Measurements from ENCODE around the gene CLASP2. TPM values are rescaled to one million over a fixed set of nuclear protein-coding genes. Genes with fewer than 3 reads are reported as not detected.

Gene CLASP2
- total RNA-seq, 1 donor from 2014 or later = 65.8 TPM

DNA sequence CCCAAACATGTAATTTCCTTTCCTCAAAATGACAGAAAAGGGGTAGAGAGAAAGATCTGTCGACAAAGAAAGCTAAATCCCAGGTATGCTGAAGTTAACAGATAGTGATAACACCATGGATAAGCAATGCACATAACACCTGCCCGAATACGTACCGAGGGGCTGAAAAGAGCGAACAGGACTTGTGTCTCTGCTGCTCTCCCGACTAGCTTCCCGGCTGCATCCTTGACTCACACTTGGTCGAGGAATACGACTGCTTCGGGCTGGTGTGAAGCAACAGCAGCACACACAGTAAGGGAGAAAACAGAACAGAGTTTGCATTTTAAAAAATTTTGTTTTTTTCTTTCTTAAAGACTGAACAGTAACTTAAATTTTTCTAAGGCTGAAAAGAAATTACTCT lies 136.4 kb downstream of the CLASP2 start:
- H3K4me1 Mint-ChIP-seq = no peaks in the 10 kb centered on the region
- no peak for DNase-seq
- no peak overlapping the region for H3K4me3 Mint-ChIP-seq
- intact Hi-C loops (cut with micrococcal nuclease) = no loop called here
- H3K27ac Mint-ChIP-seq = no peak overlapping the region
- peaks cover 3% of the 10 kb centered on the region for H3K36me3 Mint-ChIP-seq (ENCODE audit: low read depth)
- H3K9me3 Mint-ChIP-seq = no peaks in the 10 kb centered on the region
- no peaks in the 10 kb centered on the region for H3K27me3 Mint-ChIP-seq

DNA sequence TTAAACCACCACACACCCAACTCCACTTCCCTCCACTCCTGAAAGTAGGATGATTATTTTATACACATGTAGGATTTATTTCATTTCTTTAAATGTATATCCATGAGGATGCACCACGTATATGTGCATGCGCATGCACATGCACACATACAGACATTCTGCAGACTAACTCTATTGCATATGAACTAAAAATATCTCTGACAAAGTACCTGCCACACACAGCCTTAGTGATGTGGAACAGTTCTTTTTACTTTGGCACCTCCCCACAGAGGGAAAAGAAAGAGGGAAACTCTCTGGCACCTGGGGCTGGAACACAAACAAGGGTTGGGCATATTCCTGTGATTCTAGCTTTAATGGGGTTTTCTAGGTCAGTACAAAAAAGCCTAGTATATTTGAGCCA lies 138.2 kb downstream of the CLASP2 start:
- Mint-ChIP-seq H3K27me3 (no peaks in the 10 kb centered on the region), H3K27ac (no peak overlapping the region), H3K4me3 (no peak overlapping the region), H3K36me3 (ENCODE audit: low read depth) (peaks cover 2% of the 10 kb centered on the region), H3K9me3 (no peaks in the 10 kb centered on the region), H3K4me1 (no peaks in the 10 kb centered on the region)
- DNase-seq = no peak
- intact Hi-C loops (cut with micrococcal nuclease) = no loop called here

DNA sequence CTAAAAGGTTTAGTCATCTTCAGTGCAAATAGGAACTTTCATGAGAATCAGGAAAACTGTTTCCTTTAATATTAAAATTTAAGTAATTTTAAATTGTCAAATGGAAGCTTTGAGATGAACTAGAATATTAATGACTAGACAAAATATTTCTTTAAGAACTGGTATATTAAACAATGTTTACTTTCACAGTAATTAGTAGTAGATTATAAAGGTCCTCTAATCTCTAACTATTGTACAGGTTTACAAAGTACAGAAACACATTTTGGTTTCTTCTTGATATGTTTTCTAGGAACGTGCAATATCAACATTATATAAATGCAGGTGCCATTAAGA lies 138.9 kb downstream of the CLASP2 start:
- H3K4me1 Mint-ChIP-seq = no peaks in the 10 kb centered on the region
- intact Hi-C loops (cut with micrococcal nuclease) = no loop called here
- no peak overlapping the region for H3K4me3 Mint-ChIP-seq
- peaks cover 2% of the 10 kb centered on the region for H3K36me3 Mint-ChIP-seq (ENCODE audit: low read depth)
- H3K27ac Mint-ChIP-seq = no peak overlapping the region
- DNase-seq = no peak
- H3K27me3 Mint-ChIP-seq = no peaks in the 10 kb centered on the region
- H3K9me3 Mint-ChIP-seq = no peaks in the 10 kb centered on the region

DNA sequence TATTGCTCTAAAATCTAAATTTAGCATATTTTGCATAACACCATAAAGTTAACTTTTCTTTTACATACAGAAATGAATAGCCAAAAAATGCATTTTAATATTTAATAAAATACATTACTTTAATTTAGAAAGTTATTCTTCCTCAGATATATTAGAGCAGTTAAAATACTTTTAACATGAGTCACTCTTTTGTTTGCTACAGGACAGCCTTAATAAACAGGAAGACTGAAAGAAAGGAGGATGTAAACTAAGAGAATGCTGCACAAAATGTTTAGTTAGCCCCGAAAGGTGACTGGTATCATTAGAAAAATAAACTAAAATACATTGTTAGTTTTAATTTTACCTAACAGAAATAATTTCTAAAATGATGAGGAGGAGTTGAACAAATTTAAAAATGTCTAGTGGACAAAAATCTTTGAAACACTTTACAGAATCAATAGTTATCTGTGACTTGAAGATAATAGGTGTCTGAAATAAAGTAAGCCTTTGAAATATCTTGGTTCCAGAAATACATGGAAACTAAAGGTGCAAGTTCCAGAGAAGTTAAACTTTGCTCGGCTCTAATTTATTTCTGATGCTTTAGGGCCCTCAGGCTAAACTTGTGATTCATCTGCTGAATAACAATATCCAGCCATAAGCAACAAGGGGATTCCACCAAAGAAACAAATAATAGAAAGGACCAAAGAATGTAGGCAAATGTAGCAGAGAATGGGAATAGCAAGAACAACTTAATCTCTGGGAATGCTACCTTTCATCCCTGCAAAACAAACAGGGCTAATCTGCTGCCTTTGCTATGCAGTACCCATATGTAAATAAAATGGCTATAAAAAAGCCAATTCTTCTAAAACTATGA lies 139.5 kb downstream of the CLASP2 start:
- no peak overlapping the region for H3K27ac Mint-ChIP-seq
- DNase-seq = no peak
- no peaks in the 10 kb centered on the region for H3K9me3 Mint-ChIP-seq
- intact Hi-C loops (cut with micrococcal nuclease) = no loop called here
- H3K4me3 Mint-ChIP-seq = no peak overlapping the region
- H3K27me3 Mint-ChIP-seq = no peaks in the 10 kb centered on the region
- H3K4me1 Mint-ChIP-seq = no peaks in the 10 kb centered on the region
- peaks cover 2% of the 10 kb centered on the region for H3K36me3 Mint-ChIP-seq (ENCODE audit: low read depth)

DNA sequence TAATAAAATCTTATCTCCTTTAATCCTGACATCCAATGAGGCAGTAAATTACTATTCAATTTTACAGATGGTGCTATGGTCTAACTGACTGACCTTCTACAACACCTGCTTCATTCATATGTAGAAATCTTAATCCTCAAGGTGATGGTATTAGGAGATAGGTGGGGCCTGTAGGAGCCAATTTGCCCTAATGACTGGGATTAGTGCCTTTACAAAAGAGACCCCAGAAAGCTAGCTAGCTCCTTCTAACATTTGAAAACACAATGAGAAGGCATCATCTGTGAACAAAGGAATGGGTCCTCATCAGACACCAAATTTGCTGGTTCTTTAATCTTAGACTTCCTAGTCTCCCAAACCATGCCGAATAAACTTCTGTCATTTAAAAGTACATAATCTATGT lies 140.5 kb downstream of the CLASP2 start:
- Mint-ChIP-seq H3K9me3 (no peaks in the 10 kb centered on the region), H3K36me3 (ENCODE audit: low read depth) (peaks cover 4% of the 10 kb centered on the region), H3K27ac (no peak overlapping the region), H3K4me3 (no peak overlapping the region), H3K4me1 (no peaks in the 10 kb centered on the region), H3K27me3 (no peaks in the 10 kb centered on the region)
- no peak for DNase-seq
- intact Hi-C loops (cut with micrococcal nuclease) = no loop called here

DNA sequence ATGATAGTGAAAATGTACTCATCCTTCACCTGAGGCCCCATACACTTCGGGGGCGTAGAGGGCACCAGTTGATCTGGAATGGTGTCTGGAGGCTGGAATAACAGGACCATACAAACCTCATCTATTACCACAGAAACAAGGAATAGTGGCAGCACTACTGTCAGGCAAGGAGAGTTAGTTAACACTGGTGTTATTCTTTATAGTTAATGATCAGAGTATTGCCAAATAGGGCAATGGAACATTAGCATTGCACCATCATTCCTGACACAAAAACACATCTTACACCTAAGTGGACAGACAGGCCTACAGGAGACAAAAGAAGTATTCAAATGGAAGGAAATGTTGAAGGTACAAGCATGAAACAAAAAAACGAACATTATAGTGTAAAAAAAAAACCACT lies 140.9 kb downstream of the CLASP2 start:
- intact Hi-C loops (cut with micrococcal nuclease) = no loop called here
- no peaks in the 10 kb centered on the region for H3K4me1 Mint-ChIP-seq
- H3K9me3 Mint-ChIP-seq = no peaks in the 10 kb centered on the region
- no peak overlapping the region for H3K4me3 Mint-ChIP-seq
- H3K36me3 Mint-ChIP-seq (ENCODE audit: low read depth) = peaks cover 4% of the 10 kb centered on the region
- DNase-seq = no peak
- no peaks in the 10 kb centered on the region for H3K27me3 Mint-ChIP-seq
- H3K27ac Mint-ChIP-seq = no peak overlapping the region

DNA sequence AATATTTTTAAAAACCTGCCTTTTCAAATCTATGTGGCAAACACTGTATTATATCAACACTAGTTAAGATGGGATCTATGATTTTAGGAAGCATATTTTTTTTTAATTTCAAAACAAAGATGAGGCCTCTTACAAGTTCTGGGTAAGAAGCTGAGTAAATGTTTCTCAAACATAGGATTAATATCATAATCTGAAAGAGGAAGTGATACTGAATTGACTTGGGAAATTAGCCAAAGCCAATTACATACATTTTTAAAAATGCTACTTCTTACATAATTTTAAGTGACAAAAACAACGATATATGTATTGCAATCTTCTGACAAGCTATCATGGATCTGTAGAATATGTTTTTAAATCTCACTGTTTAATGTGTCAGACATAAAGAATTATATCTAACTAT lies 142.7 kb downstream of the CLASP2 start:
- H3K9me3 Mint-ChIP-seq = peaks cover 4% of the 10 kb centered on the region
- no peaks in the 10 kb centered on the region for H3K27me3 Mint-ChIP-seq
- H3K4me3 Mint-ChIP-seq = no peak overlapping the region
- no peak for DNase-seq
- intact Hi-C loops (cut with micrococcal nuclease) = no loop called here
- peaks cover 10% of the 10 kb centered on the region for H3K36me3 Mint-ChIP-seq (ENCODE audit: low read depth)
- no peak overlapping the region for H3K27ac Mint-ChIP-seq
- no peaks in the 10 kb centered on the region for H3K4me1 Mint-ChIP-seq

DNA sequence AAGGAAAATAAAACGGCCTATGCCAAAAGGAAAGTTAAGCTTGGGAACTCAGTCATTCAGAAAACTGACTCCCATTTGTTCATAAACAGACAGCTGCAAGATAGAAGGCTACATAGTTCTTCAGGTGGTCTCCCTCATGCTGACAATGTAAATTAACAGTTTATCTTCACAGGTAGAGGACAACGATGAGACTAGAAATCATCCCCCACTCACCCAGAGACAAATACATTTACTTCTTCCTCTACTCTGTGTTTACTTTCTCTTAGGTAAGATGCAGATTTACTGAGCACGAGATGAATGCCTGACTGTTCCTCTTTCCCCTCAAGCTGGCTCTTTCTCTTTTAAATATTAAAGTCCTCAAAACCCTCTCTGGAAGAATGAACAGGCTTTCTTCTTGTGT lies 160.2 kb downstream of the CLASP2 start:
- Mint-ChIP-seq H3K4me3 (no peak overlapping the region), H3K4me1 (no peaks in the 10 kb centered on the region), H3K36me3 (ENCODE audit: low read depth) (peaks cover 12% of the 10 kb centered on the region), H3K9me3 (no peaks in the 10 kb centered on the region), H3K27ac (no peak overlapping the region), H3K27me3 (no peaks in the 10 kb centered on the region)
- no peak for DNase-seq
- intact Hi-C loops (cut with micrococcal nuclease) = no loop called here

DNA sequence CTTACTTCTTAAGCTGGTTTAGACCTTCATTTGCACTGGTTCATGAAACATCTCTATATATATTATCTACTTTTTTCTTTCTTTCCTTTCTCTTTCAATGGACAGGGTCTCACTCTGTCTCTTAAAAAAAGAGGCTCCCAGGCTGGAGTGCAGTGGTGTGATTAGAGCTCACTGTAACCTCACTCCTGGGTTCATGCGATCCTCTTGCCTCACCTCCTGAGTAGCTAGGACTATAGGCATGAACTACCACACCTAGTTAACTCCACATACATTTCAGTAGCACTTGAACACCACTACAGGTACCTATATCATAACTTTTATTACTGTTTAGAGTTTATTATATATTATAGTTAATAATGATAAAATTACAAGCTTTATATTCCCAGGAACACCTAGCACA lies 160.8 kb downstream of the CLASP2 start:
- Mint-ChIP-seq H3K4me3 (no peak overlapping the region), H3K36me3 (ENCODE audit: low read depth) (peaks cover 15% of the 10 kb centered on the region), H3K4me1 (no peaks in the 10 kb centered on the region), H3K9me3 (no peaks in the 10 kb centered on the region), H3K27me3 (no peaks in the 10 kb centered on the region), H3K27ac (no peak overlapping the region)
- no peak for DNase-seq
- intact Hi-C loops (cut with micrococcal nuclease) = no loop called here

DNA sequence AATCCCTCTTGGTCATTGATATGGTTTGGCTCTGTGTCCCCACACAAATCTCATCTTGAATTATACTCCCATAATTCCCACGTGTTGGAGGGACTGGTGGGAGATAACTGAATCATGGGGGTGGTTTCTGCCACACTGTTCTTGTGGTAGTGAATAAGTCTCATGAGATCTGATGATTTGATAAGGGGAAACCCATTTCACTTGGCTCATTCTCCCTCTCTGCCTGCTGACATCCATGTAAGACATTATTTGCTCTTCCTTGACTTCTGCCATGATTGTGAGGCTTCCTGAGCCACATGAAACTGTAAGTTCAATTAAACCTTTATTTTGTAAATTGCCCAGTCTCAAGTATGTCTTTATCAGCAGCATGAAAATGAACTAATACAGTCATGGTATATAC lies 171.0 kb downstream of the CLASP2 start:
- no peak for DNase-seq
- H3K9me3 Mint-ChIP-seq = no peaks in the 10 kb centered on the region
- H3K27ac Mint-ChIP-seq = no peak overlapping the region
- intact Hi-C loops (cut with micrococcal nuclease) = no loop called here
- no peak overlapping the region for H3K4me3 Mint-ChIP-seq
- no peaks in the 10 kb centered on the region for H3K4me1 Mint-ChIP-seq
- peaks cover 35% of the 10 kb centered on the region for H3K36me3 Mint-ChIP-seq (ENCODE audit: low read depth)
- H3K27me3 Mint-ChIP-seq = no peaks in the 10 kb centered on the region

DNA sequence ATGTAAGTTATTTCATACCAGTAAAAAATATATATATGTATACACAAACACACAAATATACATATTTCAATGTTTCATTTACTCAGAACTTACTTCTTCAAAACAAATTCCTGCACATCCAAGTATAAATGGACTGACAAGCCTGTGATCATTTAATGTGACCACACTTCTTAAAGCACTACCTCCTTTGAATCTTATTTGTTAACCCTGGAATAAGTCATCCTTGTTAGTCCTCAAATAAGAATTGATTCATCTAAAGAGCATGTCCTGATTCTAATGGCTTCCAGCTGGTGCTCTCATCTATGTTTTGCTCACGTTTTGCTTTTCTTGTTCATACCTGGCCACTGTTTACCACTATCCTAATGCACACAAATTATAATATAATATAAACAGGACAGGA lies 173.9 kb downstream of the CLASP2 start:
- Mint-ChIP-seq H3K27ac (no peak overlapping the region), H3K36me3 (ENCODE audit: low read depth) (peaks cover 26% of the 10 kb centered on the region), H3K4me1 (no peaks in the 10 kb centered on the region), H3K9me3 (no peaks in the 10 kb centered on the region), H3K4me3 (no peak overlapping the region), H3K27me3 (no peaks in the 10 kb centered on the region)
- intact Hi-C loops (cut with micrococcal nuclease) = no loop called here
- no peak for DNase-seq

DNA sequence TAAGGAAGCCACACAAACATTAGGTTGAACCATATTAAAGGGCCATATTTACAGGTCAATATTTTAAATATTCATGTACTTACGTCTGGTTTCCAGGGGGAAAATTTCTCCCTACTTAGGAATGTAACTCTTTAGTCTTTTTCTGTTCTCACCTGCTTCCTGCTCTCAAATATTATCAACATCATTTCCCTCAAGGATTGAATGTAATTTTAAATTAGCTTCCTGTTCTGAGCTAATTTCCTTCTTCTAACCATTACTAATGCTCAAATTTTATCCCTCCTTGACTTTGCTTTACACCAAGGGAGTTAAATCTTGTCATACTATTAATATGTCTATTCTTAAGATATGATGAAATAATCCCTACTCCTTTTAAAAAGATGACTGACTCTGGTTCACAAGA lies 174.5 kb downstream of the CLASP2 start:
- H3K4me1 Mint-ChIP-seq = no peaks in the 10 kb centered on the region
- H3K27me3 Mint-ChIP-seq = no peaks in the 10 kb centered on the region
- intact Hi-C loops (cut with micrococcal nuclease) = no loop called here
- H3K9me3 Mint-ChIP-seq = no peaks in the 10 kb centered on the region
- no peak for DNase-seq
- no peak overlapping the region for H3K27ac Mint-ChIP-seq
- H3K4me3 Mint-ChIP-seq = no peak overlapping the region
- H3K36me3 Mint-ChIP-seq (ENCODE audit: low read depth) = peaks cover 21% of the 10 kb centered on the region

DNA sequence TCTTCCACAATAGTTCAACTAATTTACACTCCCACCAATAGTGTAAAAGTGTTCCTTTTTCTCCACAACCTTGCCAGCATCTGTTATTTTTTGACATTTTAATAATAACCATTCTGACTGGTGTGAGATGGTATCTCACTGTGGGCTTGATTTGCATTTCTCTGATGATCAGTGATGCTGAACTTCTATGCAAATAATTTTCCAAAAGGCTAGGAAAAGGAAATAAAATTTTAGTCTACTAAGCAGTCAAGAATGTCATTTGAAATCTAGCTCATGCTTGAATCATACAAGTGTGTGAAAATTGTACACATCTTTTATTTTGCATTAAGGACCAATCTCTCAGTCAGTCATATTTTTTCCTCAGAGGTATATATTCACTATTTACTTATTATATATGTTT lies 176.1 kb downstream of the CLASP2 start:
- no peak overlapping the region for H3K27ac Mint-ChIP-seq
- H3K4me3 Mint-ChIP-seq = no peak overlapping the region
- no peaks in the 10 kb centered on the region for H3K4me1 Mint-ChIP-seq
- no peaks in the 10 kb centered on the region for H3K9me3 Mint-ChIP-seq
- intact Hi-C loops (cut with micrococcal nuclease) = no loop called here
- peaks cover 20% of the 10 kb centered on the region for H3K36me3 Mint-ChIP-seq (ENCODE audit: low read depth)
- no peaks in the 10 kb centered on the region for H3K27me3 Mint-ChIP-seq
- no peak for DNase-seq

DNA sequence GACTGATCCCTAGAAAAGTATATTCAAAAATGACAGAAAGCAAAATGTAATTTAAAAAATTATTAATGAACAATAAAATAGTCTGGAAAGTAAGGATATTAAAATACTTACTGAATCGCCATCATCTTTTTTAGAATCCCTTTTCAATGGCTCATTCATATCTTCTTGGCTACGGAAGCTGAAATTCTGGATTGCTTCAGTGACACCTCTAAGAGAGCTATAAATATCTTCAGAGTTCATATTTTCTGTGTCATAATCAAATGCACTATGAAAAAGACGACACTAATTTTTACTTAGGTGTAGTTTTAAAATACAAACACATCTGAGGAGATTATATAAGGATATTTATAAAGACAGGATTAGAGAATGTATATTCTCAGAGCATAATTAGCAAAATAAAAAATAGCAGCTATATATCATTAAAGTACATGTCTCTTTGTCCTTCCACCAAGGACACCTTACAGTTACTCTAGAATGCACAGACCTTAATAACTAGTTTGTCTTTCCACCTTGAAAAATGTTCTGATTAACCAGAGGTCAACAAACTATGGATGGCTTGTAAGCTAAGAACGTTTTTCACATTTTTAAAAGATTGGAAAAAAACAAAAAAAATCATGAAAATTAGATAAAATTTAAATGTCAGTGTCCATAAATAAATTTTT lies 179.2 kb downstream of the CLASP2 start:
- Mint-ChIP-seq H3K9me3 (no peaks in the 10 kb centered on the region), H3K27me3 (no peaks in the 10 kb centered on the region), H3K4me3 (no peak overlapping the region), H3K36me3 (ENCODE audit: low read depth) (peaks cover 22% of the 10 kb centered on the region), H3K4me1 (no peaks in the 10 kb centered on the region), H3K27ac (no peak overlapping the region)
- no peak for DNase-seq
- intact Hi-C loops (cut with micrococcal nuclease) = no loop called here

DNA sequence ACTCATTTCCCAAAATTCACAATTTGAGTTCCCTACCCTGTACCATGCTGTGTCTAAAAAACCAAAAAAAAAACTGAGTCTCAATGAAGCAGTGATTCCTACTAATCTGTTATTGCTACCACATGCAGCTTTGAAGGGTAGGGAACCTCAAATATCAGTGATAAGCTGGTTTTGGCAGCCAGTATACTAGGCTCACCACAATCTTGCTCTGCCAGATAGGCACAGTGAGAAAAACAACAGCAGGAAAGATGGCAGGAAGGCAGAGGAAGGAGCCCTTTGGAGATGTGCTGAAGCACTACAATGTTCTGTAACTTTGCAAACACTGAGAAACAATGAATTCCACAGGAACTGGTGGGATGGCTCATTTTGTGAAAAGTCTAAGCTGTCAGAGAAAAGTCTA lies 180.9 kb downstream of the CLASP2 start:
- Mint-ChIP-seq H3K36me3 (ENCODE audit: low read depth) (peaks cover 26% of the 10 kb centered on the region), H3K27ac (no peak overlapping the region), H3K4me1 (no peaks in the 10 kb centered on the region), H3K9me3 (no peaks in the 10 kb centered on the region), H3K4me3 (no peak overlapping the region), H3K27me3 (no peaks in the 10 kb centered on the region)
- intact Hi-C loops (cut with micrococcal nuclease) = no loop called here
- DNase-seq = no peak

Measured in activated CD4-positive, alpha-beta T cell treated with anti-CD3 and anti-CD28 coated beads, Interleukin-2, amount 10 ng/mL, durations not matched to agents 24 days and 14 days (primary cell).